ENCODE data around the gene PLCH1.

The PLCH1 gene

GRCh38 chr3:155598671-155599070 lies 146.2 kb downstream of the PLCH1 start:
- 100% methylated on average over 2 of the region's 3 CpGs for WGBS
- no peaks in the 10 kb centered on the region for H3K27me3 ChIP-seq (ENCODE audit: insufficient read depth, low read length)

GRCh38 chr3:155596615-155597014 lies 148.3 kb downstream of the PLCH1 start:
- Histone ChIP-seq H3K27me3 (ENCODE audit: insufficient read depth, low read length) (no peaks in the 10 kb centered on the region), H3K9me3 (ENCODE audit: insufficient read depth, low read depth, low read length) (no peaks in the 10 kb centered on the region), H3K4me1 (ENCODE audit: insufficient read depth, low read length) (peaks cover 5% of the 10 kb centered on the region; the same call in 1 of the 2 replicates), H3K27ac (ENCODE audit: low read depth, low read length) (no peak overlapping the region), H3K36me3 (ENCODE audit: insufficient read depth, low read length) (peaks cover 21% of the 10 kb centered on the region), H3K9ac (ENCODE audit: low read depth, low read length) (no peak overlapping the region), H3K4me3 (ENCODE audit: low read length) (no peak overlapping the region)

More at GRCh38 chr3:155598671-155599070, 146.2 kb downstream of the PLCH1 start:
- Histone ChIP-seq H3K27ac (ENCODE audit: low read depth, low read length) (no peak overlapping the region), H3K36me3 (ENCODE audit: insufficient read depth, low read length) (peaks cover 6% of the 10 kb centered on the region; the same call in 1 of the 2 replicates), H3K9me3 (ENCODE audit: insufficient read depth, low read depth, low read length) (no peaks in the 10 kb centered on the region), H3K4me1 (ENCODE audit: insufficient read depth, low read length) (peaks cover 10% of the 10 kb centered on the region; the same call in 1 of the 2 replicates), H3K4me3 (ENCODE audit: low read length) (no peak overlapping the region), H3K9ac (ENCODE audit: low read depth, low read length) (no peak overlapping the region)

GRCh38 chr3:155595371-155595770 lies 149.5 kb downstream of the PLCH1 start:
- H3K9me3 ChIP-seq (ENCODE audit: insufficient read depth, low read depth, low read length), result no peaks in the 10 kb centered on the region
- H3K36me3 ChIP-seq (ENCODE audit: insufficient read depth, low read length), result peaks cover 26% of the 10 kb centered on the region
- no peak overlapping the region for H3K9ac ChIP-seq (ENCODE audit: low read depth, low read length)
- no peaks in the 10 kb centered on the region for H3K27me3 ChIP-seq (ENCODE audit: insufficient read depth, low read length)
- peaks cover 5% of the 10 kb centered on the region; the same call in 1 of the 2 replicates for H3K4me1 ChIP-seq (ENCODE audit: insufficient read depth, low read length)
- H3K27ac ChIP-seq (ENCODE audit: low read depth, low read length), result no peak overlapping the region
- H3K4me3 ChIP-seq (ENCODE audit: low read length), result no peak overlapping the region

GRCh38 chr3:155594526-155595187 lies 150.2 kb downstream of the PLCH1 start:
- Histone ChIP-seq H3K9me3 (ENCODE audit: insufficient read depth, low read depth, low read length) (no peaks in the 10 kb centered on the region), H3K4me1 (ENCODE audit: insufficient read depth, low read length) (peaks cover 5% of the 10 kb centered on the region; the same call in 1 of the 2 replicates), H3K27me3 (ENCODE audit: insufficient read depth, low read length) (no peaks in the 10 kb centered on the region), H3K27ac (ENCODE audit: low read depth, low read length) (no peak overlapping the region), H3K36me3 (ENCODE audit: insufficient read depth, low read length) (peaks cover 26% of the 10 kb centered on the region), H3K4me3 (ENCODE audit: low read length) (no peak overlapping the region), H3K9ac (ENCODE audit: low read depth, low read length) (no peak overlapping the region)
- WGBS, result 84% methylated on average over 4 of the region's 4 CpGs

- H3K36me3 ChIP-seq (ENCODE audit: insufficient read depth, low read length), result peaks cover 9% of the 10 kb centered on the region
- WGBS, result 92% methylated on average over 2 of the region's 2 CpGs
- no peak overlapping the region for H3K27ac ChIP-seq (ENCODE audit: low read depth, low read length)
- no peak overlapping the region for H3K4me3 ChIP-seq (ENCODE audit: low read length)
- no peak overlapping the region for H3K9ac ChIP-seq (ENCODE audit: low read depth, low read length)
- no peaks in the 10 kb centered on the region for H3K27me3 ChIP-seq (ENCODE audit: insufficient read depth, low read length)
- H3K9me3 ChIP-seq (ENCODE audit: insufficient read depth, low read depth, low read length), result no peaks in the 10 kb centered on the region
- H3K4me1 ChIP-seq (ENCODE audit: insufficient read depth, low read length), result peaks cover 9% of the 10 kb centered on the region
Observed at GRCh38 chr3:155587581-155587980, 157.3 kb downstream of the PLCH1 start.

- H3K27me3 ChIP-seq (ENCODE audit: insufficient read depth, low read length), result no peaks in the 10 kb centered on the region
- H3K9me3 ChIP-seq (ENCODE audit: insufficient read depth, low read depth, low read length), result no peaks in the 10 kb centered on the region
- no peak overlapping the region for H3K4me3 ChIP-seq (ENCODE audit: low read length)
- WGBS, result 86% methylated on average over 2 of the region's 2 CpGs
- peaks cover 9% of the 10 kb centered on the region for H3K4me1 ChIP-seq (ENCODE audit: insufficient read depth, low read length)
- H3K9ac ChIP-seq (ENCODE audit: low read depth, low read length), result no peak overlapping the region
- H3K27ac ChIP-seq (ENCODE audit: low read depth, low read length), result peak overlapping the region; percentile 57; the same call in 1 of the 2 replicates
- H3K36me3 ChIP-seq (ENCODE audit: insufficient read depth, low read length), result no peaks in the 10 kb centered on the region
Observed at GRCh38 chr3:155585384-155585783, 159.5 kb downstream of the PLCH1 start.

- peaks cover 18% of the 10 kb centered on the region for H3K4me1 ChIP-seq (ENCODE audit: insufficient read depth, low read length)
- H3K27ac ChIP-seq (ENCODE audit: low read depth, low read length), result no peak overlapping the region
- no peaks in the 10 kb centered on the region for H3K27me3 ChIP-seq (ENCODE audit: insufficient read depth, low read length)
- no peak overlapping the region for H3K4me3 ChIP-seq (ENCODE audit: low read length)
- H3K36me3 ChIP-seq (ENCODE audit: insufficient read depth, low read length), result no peaks in the 10 kb centered on the region
- no peaks in the 10 kb centered on the region for H3K9me3 ChIP-seq (ENCODE audit: insufficient read depth, low read depth, low read length)
- 89% methylated on average over 10 of the region's 10 CpGs for WGBS
- no peak overlapping the region for H3K9ac ChIP-seq (ENCODE audit: low read depth, low read length)
Observed at GRCh38 chr3:155581579-155581978, 163.3 kb downstream of the PLCH1 start.

GRCh38 chr3:155572085-155572484 lies 172.8 kb downstream of the PLCH1 start:
- no peak overlapping the region for H3K4me3 ChIP-seq (ENCODE audit: low read length)
- no peaks in the 10 kb centered on the region for H3K4me1 ChIP-seq (ENCODE audit: insufficient read depth, low read length)
- no peaks in the 10 kb centered on the region for H3K9me3 ChIP-seq (ENCODE audit: insufficient read depth, low read depth, low read length)
- 80% methylated on average over 1 of the region's 1 CpG for WGBS
- H3K9ac ChIP-seq (ENCODE audit: low read depth, low read length), result no peak overlapping the region
- no peaks in the 10 kb centered on the region; the same call in 1 of the 2 replicates for H3K36me3 ChIP-seq (ENCODE audit: insufficient read depth, low read length)
- H3K27me3 ChIP-seq (ENCODE audit: insufficient read depth, low read length), result no peaks in the 10 kb centered on the region
- H3K27ac ChIP-seq (ENCODE audit: low read depth, low read length), result no peak overlapping the region

GRCh38 chr3:155568295-155568694 lies 176.6 kb downstream of the PLCH1 start:
- H3K27ac ChIP-seq (ENCODE audit: low read depth, low read length), result no peak overlapping the region
- WGBS, result 100% methylated on average over 2 of the region's 3 CpGs
- peaks cover 12% of the 10 kb centered on the region for H3K36me3 ChIP-seq (ENCODE audit: insufficient read depth, low read length)
- no peaks in the 10 kb centered on the region for H3K9me3 ChIP-seq (ENCODE audit: insufficient read depth, low read depth, low read length)
- H3K9ac ChIP-seq (ENCODE audit: low read depth, low read length), result no peak overlapping the region
- H3K4me3 ChIP-seq (ENCODE audit: low read length), result no peak overlapping the region
- no peaks in the 10 kb centered on the region for H3K4me1 ChIP-seq (ENCODE audit: insufficient read depth, low read length)
- H3K27me3 ChIP-seq (ENCODE audit: insufficient read depth, low read length), result no peaks in the 10 kb centered on the region

GRCh38 chr3:155560594-155560993 lies 184.3 kb downstream of the PLCH1 start:
- H3K9ac ChIP-seq (ENCODE audit: low read depth, low read length), result no peak overlapping the region
- H3K27ac ChIP-seq (ENCODE audit: low read depth, low read length), result no peak overlapping the region
- WGBS, result 65% methylated on average over 1 of the region's 1 CpG
- peaks cover 12% of the 10 kb centered on the region for H3K36me3 ChIP-seq (ENCODE audit: insufficient read depth, low read length)
- peaks cover 9% of the 10 kb centered on the region; the same call in 1 of the 2 replicates for H3K4me1 ChIP-seq (ENCODE audit: insufficient read depth, low read length)
- H3K4me3 ChIP-seq (ENCODE audit: low read length), result no peak overlapping the region
- H3K9me3 ChIP-seq (ENCODE audit: insufficient read depth, low read depth, low read length), result no peaks in the 10 kb centered on the region
- no peaks in the 10 kb centered on the region for H3K27me3 ChIP-seq (ENCODE audit: insufficient read depth, low read length)

- Histone ChIP-seq H3K36me3 (ENCODE audit: insufficient read depth, low read length) (peaks cover 12% of the 10 kb centered on the region), H3K9me3 (ENCODE audit: insufficient read depth, low read depth, low read length) (no peaks in the 10 kb centered on the region)
- 86% methylated on average over 1 of the region's 1 CpG for WGBS
Observed at GRCh38 chr3:155560135-155560534, 184.7 kb downstream of the PLCH1 start.

More at GRCh38 chr3:155560135-155560534, 184.7 kb downstream of the PLCH1 start:
- no peak overlapping the region for H3K4me3 ChIP-seq (ENCODE audit: low read length)
- no peak overlapping the region for H3K27ac ChIP-seq (ENCODE audit: low read depth, low read length)
- H3K4me1 ChIP-seq (ENCODE audit: insufficient read depth, low read length), result peaks cover 9% of the 10 kb centered on the region; the same call in 1 of the 2 replicates
- no peaks in the 10 kb centered on the region for H3K27me3 ChIP-seq (ENCODE audit: insufficient read depth, low read length)
- peak overlapping the region; percentile 8; the same call in 1 of the 2 replicates for H3K9ac ChIP-seq (ENCODE audit: low read depth, low read length)
